Sigmoid colon (tissue), 7 donors: Measurements from ENCODE around the gene USP12. TPM values are rescaled to one million over a fixed set of nuclear protein-coding genes. Genes with fewer than 3 reads are reported as not detected.
A peak's percentile ranks its signal among the peaks of the same experiment; 100 is the strongest.

Source experiments
- DNase-seq: peaks from one replicate; pipeline ENCODE4 v3.0.0-alpha.2; 2019
- H3K27ac ChIP-seq, 4 donors: fragments of 200-600 bp; sonication (generic); one replicate each; pipeline ENCODE4 v1.5.1; 2016 to 2019; ENCODE audit warnings: mild to moderate bottlenecking in 1 of 4
- H3K27me3 ChIP-seq, 3 donors: fragments of 200-600 bp; sonication (generic); one replicate each; pipeline ENCODE4 v1.5.1; 2019; ENCODE audit warnings: mild to moderate bottlenecking in 1 of 3
- H3K36me3 ChIP-seq, 4 donors: fragments of 200-600 bp; sonication (generic); one replicate each; pipeline ENCODE4 v1.5.1; 2016 to 2019
- H3K4me1 ChIP-seq, 4 donors: fragments of 200-600 bp; sonication (generic); one replicate each; pipeline ENCODE4 v1.5.1; 2017 to 2019
- H3K4me3 ChIP-seq, 4 donors: fragments of 200-600 bp; sonication (generic); one replicate each; pipeline ENCODE4 v1.5.1; 2017 to 2019; ENCODE audit warnings: mild to moderate bottlenecking in 2 of 4, moderate library complexity in 1 of 4
- H3K9me3 ChIP-seq, 4 donors: fragments of 200-600 bp in 3 of 4; sonication (generic) in 3 of 4; one replicate each; pipeline versions ENCODE4 v1.5.1 to v1.6.1; 2013 to 2019
- EP300 ChIP-seq, 4 donors: sonication (generic); formaldehyde crosslinking; IDR thresholded peaks; one replicate each; pipeline ENCODE4 v1.6.1; 2017; ENCODE audit warnings: antibody characterized with exemption in 4 of 4
- POLR2A ChIP-seq, 2 donors: fragments of 450-650 bp; IDR thresholded peaks; one replicate each; pipeline ENCODE4 v1.6.1; 2016; ENCODE audit warnings: antibody characterized with exemption in 2 of 2, mild to moderate bottlenecking in 2 of 2, moderate library complexity in 2 of 2
- POLR2AphosphoS5 ChIP-seq, 4 donors: sonication (generic); formaldehyde crosslinking; IDR thresholded peaks; one replicate each; pipeline ENCODE4 v1.6.1; 2017; ENCODE audit warnings: antibody characterized with exemption in 4 of 4
- WGBS, 2 donors: extraction: QIAGEN DNeasy Blood & Tissue Kit; methylation state at CpG; one replicate each; pipeline ENCODE4 v1.1.7; 2013; 5-methylcytosine and 5-hydroxymethylcytosine counted together
- intact Hi-C: fragments of 100-400 bp; cut with DNase I; formaldehyde crosslinking; loops from one replicate; pipeline ENCODE4 v1.15.1; 2023
- polyA plus RNA-seq, 3 donors: library from polyadenylated mRNA; stranded (reverse); fragments of 200-250 nt; gene quantifications; one replicate each; pipeline ENCODE4 v1.2.3, GENCODE V29; 2013
- total RNA-seq, 4 donors: library from RNA; depleted of rRNA; stranded (reverse); fragments of >200 nt; gene quantifications; one replicate each; pipeline ENCODE4 v1.1.0, GENCODE V29; 2016
- TF ChIP-seq, protein P1 (sequence below), 4 experiments: fragments of 450-650 bp in 3 of 4; fragments of 200-600 bp in 1 of 4; IDR thresholded peaks; one replicate each; pipeline ENCODE4 v1.5.1; 2016 to 2019; ENCODE audit warnings: antibody characterized with exemption in 4 of 4, mild to moderate bottlenecking in 3 of 4, moderate library complexity in 2 of 4
- donor health status: healthy with polysubstance abuse.
- donor health status: Bipolar disorder and iron deficiency.
- donor health status: healthy.

The USP12 gene
- total and polyA plus RNA-seq, 7 donors: 20.3 to 91.3 (median 69.5) TPM

DNA sequence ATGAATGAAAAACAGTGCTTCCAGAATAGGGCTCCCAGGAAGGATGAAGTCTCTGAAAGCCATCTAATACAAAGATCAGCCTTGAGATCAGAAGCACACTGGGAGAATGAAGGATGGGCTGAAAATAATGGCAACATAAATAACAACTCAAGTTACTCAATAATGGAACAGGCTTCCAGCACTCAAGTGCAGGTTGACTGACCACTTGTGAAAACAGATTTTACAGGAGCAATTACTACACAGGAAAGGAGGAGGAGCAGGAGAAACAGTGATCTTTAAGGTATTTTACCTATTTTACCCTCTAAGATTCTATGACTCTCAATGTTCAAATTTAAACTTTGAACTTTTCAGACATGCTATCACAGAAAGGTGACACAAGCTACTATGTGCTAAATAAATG lies 106.0 kb downstream of the USP12 start:
- H3K9me3 ChIP-seq: peaks cover 0 to 4% (median under 1%) of the 10 kb centered on the region in 4 donors
- TF ChIP-seq, protein P1, sequence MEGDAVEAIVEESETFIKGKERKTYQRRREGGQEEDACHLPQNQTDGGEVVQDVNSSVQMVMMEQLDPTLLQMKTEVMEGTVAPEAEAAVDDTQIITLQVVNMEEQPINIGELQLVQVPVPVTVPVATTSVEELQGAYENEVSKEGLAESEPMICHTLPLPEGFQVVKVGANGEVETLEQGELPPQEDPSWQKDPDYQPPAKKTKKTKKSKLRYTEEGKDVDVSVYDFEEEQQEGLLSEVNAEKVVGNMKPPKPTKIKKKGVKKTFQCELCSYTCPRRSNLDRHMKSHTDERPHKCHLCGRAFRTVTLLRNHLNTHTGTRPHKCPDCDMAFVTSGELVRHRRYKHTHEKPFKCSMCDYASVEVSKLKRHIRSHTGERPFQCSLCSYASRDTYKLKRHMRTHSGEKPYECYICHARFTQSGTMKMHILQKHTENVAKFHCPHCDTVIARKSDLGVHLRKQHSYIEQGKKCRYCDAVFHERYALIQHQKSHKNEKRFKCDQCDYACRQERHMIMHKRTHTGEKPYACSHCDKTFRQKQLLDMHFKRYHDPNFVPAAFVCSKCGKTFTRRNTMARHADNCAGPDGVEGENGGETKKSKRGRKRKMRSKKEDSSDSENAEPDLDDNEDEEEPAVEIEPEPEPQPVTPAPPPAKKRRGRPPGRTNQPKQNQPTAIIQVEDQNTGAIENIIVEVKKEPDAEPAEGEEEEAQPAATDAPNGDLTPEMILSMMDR (IDR thresholded peaks at IDR 0.05): no peak
- intact Hi-C loops: no loop called here

DNA sequence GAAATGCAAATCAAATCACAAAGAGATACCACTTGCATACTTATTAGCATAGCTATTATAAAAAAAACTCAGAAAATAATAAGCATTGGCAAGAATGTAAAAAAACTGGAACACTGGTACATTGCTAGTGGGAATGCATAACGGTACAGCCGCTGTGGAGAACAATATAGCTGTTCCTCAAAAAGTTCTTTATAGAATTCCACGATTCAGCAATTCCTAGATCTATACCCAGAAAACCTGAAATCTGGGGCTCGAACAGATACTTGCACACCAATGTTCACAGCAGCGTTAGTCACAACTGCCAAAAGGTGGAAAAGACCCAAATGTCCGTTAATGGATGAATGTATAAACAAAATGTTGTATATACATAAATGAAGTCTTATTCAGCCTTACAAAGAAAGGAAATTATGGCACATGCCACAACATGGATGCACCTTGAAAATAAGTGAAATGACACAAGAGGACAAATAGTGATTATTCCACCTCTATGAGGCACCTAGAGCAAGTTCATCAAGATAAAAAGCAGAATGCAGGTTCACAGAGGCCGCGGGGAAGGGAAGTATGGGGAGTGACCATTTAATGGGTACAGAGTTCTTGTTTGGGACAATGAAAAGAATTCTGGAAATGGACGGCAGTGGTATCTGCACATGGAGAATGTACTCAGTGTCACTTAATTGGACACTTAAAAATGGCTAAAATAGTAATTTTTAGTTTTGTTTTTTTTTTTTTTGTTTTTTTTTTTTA lies 107.2 kb downstream of the USP12 start:
- TF ChIP-seq POLR2A (IDR thresholded peaks at IDR 0.05): no peak
- TF ChIP-seq, protein P1 (IDR thresholded peaks at IDR 0.05): no peak
- no peak for TF ChIP-seq EP300 (IDR thresholded peaks at IDR 0.05)
- TF ChIP-seq POLR2AphosphoS5 (IDR thresholded peaks at IDR 0.05): no peak

More for the DNA sequence above, 106.0 kb downstream of the USP12 start:
- H3K36me3 ChIP-seq: peaks cover 0 to 40% (median 2%) of the 10 kb centered on the region in 4 donors
- DNase-seq: no peak
- no peak overlapping the region for H3K4me3 ChIP-seq
- no peaks in the 10 kb centered on the region for H3K27me3 ChIP-seq
- no peaks in the 10 kb centered on the region for H3K4me1 ChIP-seq
- no peak overlapping the region for H3K27ac ChIP-seq

DNA sequence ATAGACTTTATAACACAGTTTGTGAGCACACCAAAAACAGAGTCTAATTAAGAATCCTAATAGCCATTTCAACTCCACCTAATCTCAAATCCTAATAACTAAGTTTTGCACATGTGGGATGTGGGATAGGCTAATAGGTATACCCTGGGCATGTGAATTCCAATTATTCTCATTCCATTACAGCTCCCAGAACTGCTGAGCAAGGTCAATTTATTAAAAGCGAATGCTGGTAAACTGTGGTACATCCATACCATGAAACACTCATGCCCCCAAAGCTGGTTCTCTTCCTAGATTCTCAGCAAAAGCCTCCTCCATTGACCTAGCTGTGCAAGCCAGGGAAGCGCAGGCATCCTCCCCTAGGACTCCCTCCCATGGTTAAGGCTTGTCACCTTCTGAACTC lies 113.8 kb downstream of the USP12 start:
- H3K4me1 ChIP-seq: peaks cover 0 to 26% (median 21%) of the 10 kb centered on the region in 4 donors

More for the DNA sequence above, 107.2 kb downstream of the USP12 start:
- Histone ChIP-seq H3K4me3 (no peak overlapping the region), H3K27ac (no peak overlapping the region), H3K4me1 (no peaks in the 10 kb centered on the region), H3K9me3 (peaks cover 0 to 4% (median under 1%) of the 10 kb centered on the region in 4 donors), H3K36me3 (peaks cover 0 to 28% (median 0%) of the 10 kb centered on the region in 4 donors), H3K27me3 (no peaks in the 10 kb centered on the region)
- 83 to 86% methylated on average over 9 of the region's 9 CpGs for WGBS, 2 donors
- DNase-seq: no peak
- intact Hi-C loops: no loop called here

DNA sequence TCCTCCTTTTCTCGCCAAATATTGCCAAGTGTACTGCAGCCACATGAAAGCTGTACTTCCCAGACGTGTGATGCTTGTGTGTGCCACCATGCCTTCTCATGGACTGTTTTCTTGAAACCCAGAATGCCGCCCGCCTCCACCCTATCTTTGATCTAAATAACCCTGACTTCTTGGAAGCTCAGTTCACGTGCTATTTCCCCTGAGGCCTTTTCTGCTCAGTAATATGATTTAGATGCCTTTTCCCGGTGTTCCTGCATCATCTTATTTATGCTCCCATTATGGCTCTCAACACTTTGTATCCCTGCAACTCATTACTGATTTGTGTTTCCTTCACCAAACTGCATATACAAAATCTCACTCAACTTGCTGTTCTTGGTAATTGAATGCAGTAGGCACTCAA lies 116.1 kb downstream of the USP12 start:
- DNase-seq: no peak
- Histone ChIP-seq H3K9me3 (no peaks in the 10 kb centered on the region), H3K4me1 (peaks cover 0 to 26% (median 21%) of the 10 kb centered on the region in 4 donors), H3K36me3 (no peaks in the 10 kb centered on the region), H3K27me3 (no peaks in the 10 kb centered on the region), H3K27ac (peak overlapping the region in 1 of 4 donors; percentile 38), H3K4me3 (no peak overlapping the region)
- 87 to 91% methylated on average over 6 of the region's 6 CpGs for WGBS, 2 donors
- TF ChIP-seq, protein P1 (IDR thresholded peaks at IDR 0.05): no peak
- TF ChIP-seq EP300 (IDR thresholded peaks at IDR 0.05): no peak
- TF ChIP-seq POLR2AphosphoS5 (IDR thresholded peaks at IDR 0.05): no peak
- no peak for TF ChIP-seq POLR2A (IDR thresholded peaks at IDR 0.05)
- intact Hi-C loops: no loop called here

More for the DNA sequence above, 113.8 kb downstream of the USP12 start:
- intact Hi-C loops: no loop called here
- no peak overlapping the region for H3K27ac ChIP-seq
- no peak overlapping the region for H3K4me3 ChIP-seq
- no peaks in the 10 kb centered on the region for H3K36me3 ChIP-seq
- WGBS, 2 donors: 96 to 97% methylated on average over 2 of the region's 2 CpGs
- TF ChIP-seq, protein P1 (IDR thresholded peaks at IDR 0.05): no peak
- TF ChIP-seq EP300 (IDR thresholded peaks at IDR 0.05) (no peak), POLR2A (IDR thresholded peaks at IDR 0.05) (no peak), POLR2AphosphoS5 (IDR thresholded peaks at IDR 0.05) (no peak)
- no peak for DNase-seq
- H3K9me3 ChIP-seq: no peaks in the 10 kb centered on the region
- H3K27me3 ChIP-seq: no peaks in the 10 kb centered on the region
